A673 (cell line): ENCODE data around the gene SRSF2. TPM values are rescaled to one million over a fixed set of nuclear protein-coding genes. Genes with fewer than 3 reads are reported as not detected.

ENCODE experiments used
- Bru-seq: library from RNA; stranded (reverse); fragments of 400-500 nt; gene quantifications from one replicate; lab custom pipeline; 2021; lab: Mats Ljungman, UMichigan
- BruChase-seq, 2 experiments: library from RNA; stranded (reverse); fragments of 400-500 nt; gene quantifications; one replicate each; lab custom pipeline; 2021; lab: Mats Ljungman, UMichigan
- BruUV-seq: library from RNA; stranded (reverse); fragments of 400-500 nt; replicated peaks from 2 replicates; lab custom pipeline; 2021; lab: Mats Ljungman, UMichigan
- CTCF ChIA-PET: fragments of 300-600 bp; sonication (Branson Sonifier 250); formaldehyde crosslinking; loops from one replicate; lab custom pipeline; 2022; ENCODE audit warnings: antibody characterized with exemption; lab: Charles Lee
- POLR2A ChIA-PET: fragments of 300-600 bp; sonication (Branson Sonifier 250); formaldehyde crosslinking; loops from one replicate; lab custom pipeline; 2022; ENCODE audit warnings: antibody characterized with exemption; ENCODE audit not compliant: low non-redundant PET; lab: Charles Lee
- DNase-seq: peaks from one replicate; pipeline ENCODE4 v3.0.0-alpha.2; 2015; ENCODE audit warnings: low spot score
- H3K27ac ChIP-seq: fragments of 200-600 bp; sonication (generic); 2 replicates; pipeline ENCODE4 v1.5.1; 2016; ENCODE audit warnings: mixed run types, low read depth, mild to moderate bottlenecking, mixed read lengths, antibody characterized with exemption, low read length; ENCODE audit not compliant: poor library complexity, severe bottlenecking
- H3K27me3 ChIP-seq: fragments of 200-600 bp; sonication (generic); replicated peaks from 2 replicates; pipeline ENCODE4 v1.6.1; 2017; ENCODE audit warnings: mixed run types, low read depth, mild to moderate bottlenecking, mixed read lengths, antibody characterized with exemption, low read length; ENCODE audit not compliant: insufficient read depth, poor library complexity
- H3K36me3 ChIP-seq: fragments of 200-600 bp; sonication (generic); 2 replicates; pipeline ENCODE4 v1.6.1; 2016; ENCODE audit warnings: mixed run types, mild to moderate bottlenecking, mixed read lengths, antibody characterized with exemption, low read length; ENCODE audit not compliant: insufficient read depth, poor library complexity, severe bottlenecking
- H3K4me1 ChIP-seq: fragments of 200-600 bp; sonication (generic); 2 replicates; pipeline ENCODE4 v1.6.1; 2017; ENCODE audit warnings: mixed run types, mild to moderate bottlenecking, mixed read lengths, antibody characterized with exemption, low read length; ENCODE audit not compliant: insufficient read depth, poor library complexity, severe bottlenecking
- H3K4me3 ChIP-seq: fragments of 200-600 bp; sonication (generic); 2 replicates; pipeline ENCODE4 v1.5.1; 2016; ENCODE audit warnings: low read depth, mixed run types, mild to moderate bottlenecking, mixed read lengths, low read length; ENCODE audit not compliant: poor library complexity, severe bottlenecking
- H3K9me3 ChIP-seq: fragments of 200-600 bp; sonication (generic); 2 replicates; pipeline ENCODE4 v1.6.1; 2016; ENCODE audit warnings: mixed run types, low read depth, mild to moderate bottlenecking, mixed read lengths, antibody characterized with exemption, low read length; ENCODE audit not compliant: poor library complexity, severe bottlenecking
- EZH2 ChIP-seq: fragments of 200-600 bp; sonication (generic); IDR thresholded peaks from 2 replicates; pipeline ENCODE4 v1.6.1; 2017; ENCODE audit warnings: borderline replicate concordance, low read depth, mild to moderate bottlenecking, mixed read lengths, antibody characterized with exemption, low read length; ENCODE audit not compliant: poor library complexity, severe bottlenecking
- intact Hi-C: fragments of 100-400 bp; cut with micrococcal nuclease; formaldehyde crosslinking; loops from one replicate; pipeline ENCODE4 v1.10.0; 2022; ENCODE audit not compliant: unreplicated experiment
- long read RNA-seq: library from polyadenylated mRNA; stranded (forward); transcript quantifications from one replicate; pipeline ENCODE4 v2.0.0, GENCODE V29; 2022
- total RNA-seq: library from RNA; stranded (reverse); gene quantifications from 2 replicates; pipeline ENCODE4 v1.2.3, GENCODE V29; 2021
- TF ChIP-seq, protein P1 (sequence below): fragments of 300-800, 200-600 bp; sonication (generic); conservative IDR thresholded peaks from 2 replicates; pipeline ENCODE4 v1.5.1; 2017; ENCODE audit warnings: low read depth, mild to moderate bottlenecking, antibody characterized with exemption, low read length, moderate library complexity, mixed read lengths

Gene SRSF2, protein sequence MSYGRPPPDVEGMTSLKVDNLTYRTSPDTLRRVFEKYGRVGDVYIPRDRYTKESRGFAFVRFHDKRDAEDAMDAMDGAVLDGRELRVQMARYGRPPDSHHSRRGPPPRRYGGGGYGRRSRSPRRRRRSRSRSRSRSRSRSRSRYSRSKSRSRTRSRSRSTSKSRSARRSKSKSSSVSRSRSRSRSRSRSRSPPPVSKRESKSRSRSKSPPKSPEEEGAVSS
- total RNA-seq (406 and 440 TPM in 2 replicates), Bru-seq, nascent RNA (percentile 100 among the genes with signal in this experiment), BruChase-seq, experiment 1, labeled RNA remaining after a 2-hour chase (percentile 100 among the genes with signal in this experiment), BruChase-seq, experiment 2, labeled RNA remaining after a 6-hour chase (percentile 100 among the genes with signal in this experiment)
- long read RNA-seq, transcript SRSF2-209 (2 exons, 1,001 nt): minor isoform, 21 of 656 reads
- long read RNA-seq, transcript SRSF2-208 (4 exons, 1,359 nt): minor isoform, 15 of 656 reads
- long read RNA-seq, transcript SRSF2-203 (2 exons, 2,885 nt): minor isoform, 64 of 656 reads
- long read RNA-seq, transcript SRSF2-202 (3 exons, 1,927 nt): major isoform, 462 of 656 reads
- long read RNA-seq, partial matches to known transcripts: 13 of 656 reads
- long read RNA-seq, other reads (novel, unspliced or antisense): 77 of 656 reads

DNA sequence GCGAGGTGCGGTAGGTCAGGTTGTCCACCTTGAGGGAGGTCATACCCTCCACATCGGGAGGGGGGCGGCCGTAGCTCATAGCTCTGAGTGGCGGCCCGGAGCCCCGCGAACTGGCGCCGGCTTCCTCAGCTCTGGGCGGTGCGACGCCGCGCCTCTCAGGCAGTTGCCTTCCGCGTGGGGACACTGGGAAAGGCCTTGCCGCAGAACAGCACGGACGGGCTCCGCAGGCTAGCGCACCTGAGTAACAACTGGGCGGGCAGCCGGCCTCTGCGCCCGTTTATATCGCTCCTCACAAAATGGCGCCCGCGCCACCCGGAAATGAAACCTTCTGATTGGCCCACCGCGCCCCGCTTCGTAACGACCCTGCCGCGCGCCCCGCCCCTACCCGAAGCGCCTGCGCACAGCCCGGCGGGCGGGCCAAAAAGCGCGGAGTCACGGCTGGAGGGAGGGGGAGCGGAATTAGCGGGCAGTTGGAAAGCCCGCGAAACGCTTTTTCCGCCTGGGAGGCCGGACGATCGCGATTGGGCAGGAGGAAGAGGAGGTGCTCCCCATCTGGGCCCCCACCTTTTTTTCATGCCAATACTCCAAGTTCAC, at the start of gene SRSF2:
Gene SRSF2, minus strand, starts transcription at position 250 of the 594 bp plus-strand sequence. Its CDS starts 171 bp downstream, at position 79.
- Histone ChIP-seq H3K4me1 (peaks cover 23% of the 10 kb centered on the region), H3K9me3 (no peaks in the 10 kb centered on the region), H3K27ac (peak within 1 kb of the TSS; percentile 100), H3K4me3 (peak within 1 kb of the TSS; percentile 77), H3K36me3 (peaks cover 42% of the 10 kb centered on the region), H3K27me3 (no peaks in the 10 kb centered on the region)
- BruUV-seq: no TSS peak
- DNase-seq: peak; percentile 100
- intact Hi-C loops: no loop called here
- ChIA-PET CTCF (no interaction called here), POLR2A (interaction anchor here (0.7 kb wide), 2 partner anchors 9 to 1378 kb away, joined by 3 read pairs; no protein-coding TSS in a partner anchor)
- TF ChIP-seq, protein P1, sequence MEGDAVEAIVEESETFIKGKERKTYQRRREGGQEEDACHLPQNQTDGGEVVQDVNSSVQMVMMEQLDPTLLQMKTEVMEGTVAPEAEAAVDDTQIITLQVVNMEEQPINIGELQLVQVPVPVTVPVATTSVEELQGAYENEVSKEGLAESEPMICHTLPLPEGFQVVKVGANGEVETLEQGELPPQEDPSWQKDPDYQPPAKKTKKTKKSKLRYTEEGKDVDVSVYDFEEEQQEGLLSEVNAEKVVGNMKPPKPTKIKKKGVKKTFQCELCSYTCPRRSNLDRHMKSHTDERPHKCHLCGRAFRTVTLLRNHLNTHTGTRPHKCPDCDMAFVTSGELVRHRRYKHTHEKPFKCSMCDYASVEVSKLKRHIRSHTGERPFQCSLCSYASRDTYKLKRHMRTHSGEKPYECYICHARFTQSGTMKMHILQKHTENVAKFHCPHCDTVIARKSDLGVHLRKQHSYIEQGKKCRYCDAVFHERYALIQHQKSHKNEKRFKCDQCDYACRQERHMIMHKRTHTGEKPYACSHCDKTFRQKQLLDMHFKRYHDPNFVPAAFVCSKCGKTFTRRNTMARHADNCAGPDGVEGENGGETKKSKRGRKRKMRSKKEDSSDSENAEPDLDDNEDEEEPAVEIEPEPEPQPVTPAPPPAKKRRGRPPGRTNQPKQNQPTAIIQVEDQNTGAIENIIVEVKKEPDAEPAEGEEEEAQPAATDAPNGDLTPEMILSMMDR: no peak
- no peak for TF ChIP-seq EZH2

DNA sequence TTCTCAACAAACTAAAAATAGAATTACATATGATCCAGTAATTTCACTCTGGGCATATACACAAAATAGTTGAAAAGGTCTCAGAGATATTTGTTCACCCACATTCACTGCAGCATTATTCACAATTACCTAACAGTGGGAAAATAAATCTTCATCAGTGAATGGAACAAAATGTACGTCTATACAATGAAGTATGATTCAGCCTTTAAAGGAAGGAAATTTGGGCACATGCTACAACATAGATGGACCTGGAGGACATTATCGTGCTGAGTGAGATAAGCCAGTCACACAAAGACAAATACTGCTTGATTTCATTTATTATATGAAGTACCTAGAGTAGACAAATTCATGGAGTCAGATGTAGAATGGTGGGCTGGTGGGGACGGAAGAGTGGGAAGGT, 47.8 kb upstream of the SRSF2 start:
- Histone ChIP-seq H3K4me3 (no peak overlapping the region), H3K36me3 (peaks cover 11% of the 10 kb centered on the region), H3K27ac (no peak overlapping the region), H3K27me3 (no peaks in the 10 kb centered on the region), H3K4me1 (no peaks in the 10 kb centered on the region), H3K9me3 (no peaks in the 10 kb centered on the region)
- no TSS peak for BruUV-seq
- ChIA-PET CTCF (interaction anchor here (0.6 kb wide), 1 partner anchor 480 kb away, joined by 10 read pairs; no protein-coding TSS in a partner anchor), POLR2A (no interaction called here)
- intact Hi-C loops: no loop called here
- no peak for DNase-seq
- TF ChIP-seq, protein P1: no peak
- no peak for TF ChIP-seq EZH2

DNA sequence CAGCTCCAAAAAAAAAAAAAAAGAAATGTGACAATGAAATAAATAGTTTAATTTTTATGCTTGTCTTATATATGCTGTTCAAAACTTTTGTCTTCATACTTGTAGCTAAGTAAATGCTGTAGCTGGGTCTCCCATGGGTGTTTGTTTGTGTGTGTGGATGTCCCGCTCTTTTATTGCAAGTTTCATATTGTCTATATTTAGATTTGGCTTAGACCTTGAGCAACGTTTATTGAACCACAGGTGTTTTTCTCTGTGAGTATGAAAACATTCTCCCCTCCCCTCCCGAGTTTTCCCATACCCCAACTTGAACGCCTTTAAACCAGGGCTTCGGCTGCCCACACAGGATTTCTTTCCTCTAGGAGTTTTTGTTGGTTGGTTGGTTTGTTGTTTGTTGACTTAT, 46.0 kb upstream of the SRSF2 start:
- no TSS peak for BruUV-seq
- H3K4me3 ChIP-seq: no peak overlapping the region

More for the DNA sequence above, 46.0 kb upstream of the SRSF2 start:
- Histone ChIP-seq H3K36me3 (peaks cover 16% of the 10 kb centered on the region), H3K27ac (no peak overlapping the region), H3K4me1 (no peaks in the 10 kb centered on the region), H3K27me3 (no peaks in the 10 kb centered on the region), H3K9me3 (no peaks in the 10 kb centered on the region)
- intact Hi-C loops: no loop called here
- DNase-seq: no peak
- TF ChIP-seq, protein P1: no peak
- no peak for TF ChIP-seq EZH2
- POLR2A ChIA-PET: interaction anchor here (0.6 kb wide), 1 partner anchor 558 kb away, joined by 7 read pairs; no protein-coding TSS in a partner anchor
- CTCF ChIA-PET: no interaction called here
